Measurements from ENCODE around the gene AGR2. TPM values are rescaled to one million over a fixed set of nuclear protein-coding genes. Genes with fewer than 3 reads are reported as not detected.

Gene AGR2
- polyA plus RNA-seq, 3 donors, result not detected

- intact Hi-C loops (cut with micrococcal nuclease), result no loop called here
Observed at GRCh38 chr7:16755397-16755796, 49.4 kb downstream of the AGR2 start.

GRCh38 chr7:16754856-16755317 lies 49.9 kb downstream of the AGR2 start:
- Histone ChIP-seq H3K9ac (ENCODE audit: insufficient read depth, low read length, poor library complexity, severe bottlenecking) (no peak overlapping the region), H2AFZ (ENCODE audit: insufficient read depth, low read depth, low read length, poor library complexity, severe bottlenecking) (peak overlapping the region; percentile 83), H3K36me3 (replicated peaks in 1 of 2; ENCODE audit: control insufficient read depth in 1 of 2, insufficient read depth in 2 of 2, low read length in 2 of 2) (no peaks in the 10 kb centered on the region), H3K79me2 (ENCODE audit: insufficient read depth, low read length) (no peaks in the 10 kb centered on the region), H3K4me2 (replicated peaks; ENCODE audit: extremely low read depth, low read length, poor library complexity, severe bottlenecking) (peak overlapping the region; percentile 99), H4K20me1 (ENCODE audit: insufficient read depth, low read length) (no peaks in the 10 kb centered on the region), H3K27ac (ENCODE audit: low read depth in 1 of 2, low read length in 2 of 2) (no peak overlapping the region), H3K4me3 (replicated peaks in 1 of 3; ENCODE audit: low read depth in 2 of 3, low read length in 3 of 3) (peak overlapping the region in 2 of 3 experiments; percentile 52 to 84), H3K4me1 (ENCODE audit: control insufficient read depth in 1 of 2, insufficient read depth in 2 of 2, low read length in 2 of 2) (peaks cover 13 to 22% of the 10 kb centered on the region in 2 donors), H3K9me3 (replicated peaks in 1 of 2; ENCODE audit: control insufficient read depth in 1 of 2, insufficient read depth in 1 of 2, low read length in 2 of 2) (no peaks in the 10 kb centered on the region), H3K27me3 (ENCODE audit: control insufficient read depth in 2 of 2, insufficient read depth in 2 of 2, low read length in 2 of 2) (peaks cover 7 to 24% of the 10 kb centered on the region in 2 donors)
- no peak for DNase-seq
- TF ChIP-seq CTCF (IDR thresholded peaks at IDR 0.05), result no peak
- peaks cover 16% of the 10 kb centered on the region for H3K4me1 Mint-ChIP-seq
- H3K4me3 Mint-ChIP-seq, result peak overlapping the region; percentile 89
- WGBS (ENCODE audit: insufficient coverage), result no CpG with 5 or more reads among the region's 6 CpGs
- H3K27ac Mint-ChIP-seq, result no peak overlapping the region
- peaks cover 16 to 20% (median 18%) of the 10 kb centered on the region in 3 donors for H3K27me3 Mint-ChIP-seq (ENCODE audit: low read depth in 3 of 3)
- H3K36me3 Mint-ChIP-seq, result peaks cover 0 to 1% of the 10 kb centered on the region in 2 donors
- intact Hi-C loops (cut with micrococcal nuclease), result no loop called here
- peaks cover 0 to 3% (median 2%) of the 10 kb centered on the region in 7 donors for H3K9me3 Mint-ChIP-seq

More at GRCh38 chr7:16755397-16755796, 49.4 kb downstream of the AGR2 start:
- H3K9me3 Mint-ChIP-seq, result peaks cover 0 to 3% (median 2%) of the 10 kb centered on the region in 7 donors
- Histone ChIP-seq H2AFZ (ENCODE audit: insufficient read depth, low read depth, low read length, poor library complexity, severe bottlenecking) (no peak overlapping the region), H3K79me2 (ENCODE audit: insufficient read depth, low read length) (no peaks in the 10 kb centered on the region), H3K27ac (ENCODE audit: low read depth in 1 of 2, low read length in 2 of 2) (no peak overlapping the region), H3K36me3 (replicated peaks in 1 of 2; ENCODE audit: control insufficient read depth in 1 of 2, insufficient read depth in 2 of 2, low read length in 2 of 2) (no peaks in the 10 kb centered on the region), H3K4me1 (ENCODE audit: control insufficient read depth in 1 of 2, insufficient read depth in 2 of 2, low read length in 2 of 2) (peaks cover 13 to 22% of the 10 kb centered on the region in 2 donors), H3K4me3 (replicated peaks in 1 of 3; ENCODE audit: low read depth in 2 of 3, low read length in 3 of 3) (no peak overlapping the region), H3K4me2 (replicated peaks; ENCODE audit: extremely low read depth, low read length, poor library complexity, severe bottlenecking) (no peak overlapping the region), H3K27me3 (ENCODE audit: control insufficient read depth in 2 of 2, insufficient read depth in 2 of 2, low read length in 2 of 2) (peaks cover 7 to 24% of the 10 kb centered on the region in 2 donors), H3K9ac (ENCODE audit: insufficient read depth, low read length, poor library complexity, severe bottlenecking) (no peak overlapping the region), H3K9me3 (replicated peaks in 1 of 2; ENCODE audit: control insufficient read depth in 1 of 2, insufficient read depth in 1 of 2, low read length in 2 of 2) (no peaks in the 10 kb centered on the region), H4K20me1 (ENCODE audit: insufficient read depth, low read length) (no peaks in the 10 kb centered on the region)
- peaks cover 0 to 1% of the 10 kb centered on the region in 2 donors for H3K36me3 Mint-ChIP-seq
- H3K4me3 Mint-ChIP-seq, result peak overlapping the region in 1 of 2 donors; percentile 33
- peaks cover 16 to 20% (median 18%) of the 10 kb centered on the region in 3 donors for H3K27me3 Mint-ChIP-seq (ENCODE audit: low read depth in 3 of 3)
- H3K27ac Mint-ChIP-seq, result no peak overlapping the region
- peak in 1 of 3 donors; percentile 7 for DNase-seq
- TF ChIP-seq CTCF (IDR thresholded peaks at IDR 0.05), result no peak
- H3K4me1 Mint-ChIP-seq, result peaks cover 16% of the 10 kb centered on the region
